Hematopoietic multipotent progenitor cell treated with erythropoietin and hydrocortisone succinate and interleukin-3 and kit ligand, for 17 days (in vitro differentiated cells): ENCODE data around the gene TMEM100.

Experiments
- DNase-seq: peaks from one replicate; pipeline ENCODE4 v3.0.0-alpha.2; 2015; ENCODE audit warnings: low spot score

TMEM100 gene

DNA sequence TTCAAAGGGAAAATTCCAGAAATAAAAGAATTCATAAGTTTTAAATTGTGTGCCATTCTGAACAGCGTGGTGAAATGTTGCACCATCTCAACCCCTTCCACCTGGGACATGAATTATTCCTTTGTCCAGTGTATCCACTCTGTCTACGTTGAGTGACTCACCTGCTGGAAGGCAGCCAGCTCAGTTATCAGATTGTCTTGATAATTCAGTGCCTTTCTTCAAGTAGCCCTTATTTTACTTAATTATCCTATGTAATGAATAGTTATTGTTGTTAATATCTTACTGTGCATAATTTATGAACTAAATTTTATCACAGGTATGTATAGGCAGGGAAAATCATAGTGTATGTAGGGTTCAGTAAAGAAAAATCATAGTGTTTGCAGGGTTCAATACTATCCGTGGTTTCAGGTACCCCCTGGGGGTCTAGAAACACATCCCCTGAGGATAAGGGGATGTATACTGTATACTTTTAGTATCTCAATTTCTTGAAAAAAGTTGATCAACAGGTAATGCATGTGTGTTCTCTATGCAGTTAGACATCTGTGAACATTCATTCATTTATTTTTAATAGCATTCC is 20.5 kb upstream of the TMEM100 start:
- DNase-seq = no peak

DNA sequence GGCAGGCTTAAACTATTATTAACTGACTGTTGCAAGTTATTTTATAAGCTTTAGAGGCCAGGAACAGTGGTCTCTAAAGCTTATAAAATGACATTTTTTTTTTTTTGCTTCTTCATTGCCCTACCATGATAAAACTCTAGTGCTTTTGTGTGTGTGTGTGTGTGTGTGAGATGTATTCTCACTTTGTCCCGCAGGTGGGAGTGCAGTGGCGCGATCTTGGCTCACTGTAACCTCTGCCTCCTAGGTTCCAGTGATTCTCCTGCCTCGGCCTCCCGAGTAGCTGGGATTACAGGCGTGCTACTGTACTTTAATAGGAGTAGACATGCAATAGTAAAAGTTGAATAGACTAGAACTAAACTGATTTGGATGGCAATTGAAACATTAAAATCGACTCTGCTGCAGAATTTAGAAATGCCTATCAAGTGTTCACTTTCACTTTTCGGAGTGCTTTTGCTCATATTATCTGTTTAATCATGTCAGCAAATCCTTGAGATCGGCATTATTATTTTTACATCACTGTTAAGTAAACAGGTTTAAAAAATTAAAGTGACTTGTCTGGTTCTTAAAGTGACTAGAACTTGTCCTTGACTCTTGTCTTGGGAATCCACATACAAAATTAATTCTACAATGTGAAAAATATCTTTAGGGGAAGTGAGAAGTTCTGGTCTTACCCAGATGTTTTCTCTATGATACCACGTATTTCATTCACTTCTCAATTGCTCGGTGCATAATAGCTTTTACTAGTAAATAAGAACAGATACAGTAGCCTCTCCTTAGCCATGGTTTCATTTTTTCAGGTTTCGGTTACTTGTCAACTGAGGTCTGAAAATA is 19.8 kb upstream of the TMEM100 start:
- no peak for DNase-seq

DNA sequence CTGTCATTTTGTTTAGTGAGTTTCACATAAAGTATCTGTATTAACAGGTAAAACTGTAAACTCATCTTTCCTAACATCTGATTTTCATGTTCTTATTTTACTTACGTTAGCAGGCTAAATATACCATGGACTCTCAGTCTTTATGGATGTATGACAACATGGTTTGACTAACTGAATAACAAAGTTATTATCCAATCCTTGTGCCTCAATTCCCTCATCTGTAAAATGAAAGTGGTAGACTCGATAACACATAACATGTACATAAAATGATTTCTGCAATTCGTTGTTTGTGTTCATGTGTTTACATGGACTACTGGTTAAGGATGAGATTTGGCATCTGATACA is 18.7 kb upstream of the TMEM100 start:
- DNase-seq = no peak

DNA sequence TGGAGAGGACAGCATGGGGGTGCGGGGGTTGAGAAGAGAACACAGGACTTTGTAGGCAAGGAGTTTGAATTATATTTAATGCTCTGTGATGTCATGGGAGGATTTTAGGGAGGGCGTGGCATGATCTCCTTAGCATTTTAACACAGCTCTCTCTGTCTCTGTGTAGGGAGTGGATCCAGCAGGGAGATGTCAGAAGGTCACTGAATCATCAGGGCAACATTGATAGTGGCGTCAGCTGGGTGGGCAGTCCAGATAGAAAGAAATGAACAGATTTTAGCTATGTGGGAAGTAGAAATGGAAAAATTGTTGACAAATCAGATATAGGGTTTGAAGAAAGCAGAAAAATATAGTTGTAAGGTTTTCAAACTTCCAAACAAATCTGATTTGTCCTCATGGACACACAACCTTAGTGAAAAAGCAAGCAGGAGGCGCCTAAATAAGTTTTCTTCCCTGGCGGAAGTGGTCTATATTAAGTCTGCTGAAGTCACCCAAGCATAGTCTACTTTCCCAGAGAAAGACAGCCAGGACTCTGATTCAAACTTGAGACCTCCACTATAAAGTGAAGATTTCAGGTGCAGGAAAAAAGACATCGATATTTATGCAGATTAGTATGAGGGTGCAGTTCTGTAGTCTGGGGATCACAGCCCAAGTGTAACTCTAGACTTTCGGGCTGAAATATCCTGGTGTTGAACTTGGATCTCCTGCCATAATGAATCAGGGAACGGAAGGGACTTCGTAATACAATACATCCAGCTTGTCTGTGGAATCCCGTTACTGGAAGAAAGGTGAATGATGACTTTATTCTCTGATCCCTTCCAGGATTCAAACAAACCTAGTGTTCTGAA is 18.1 kb upstream of the TMEM100 start:
- no peak for DNase-seq

DNA sequence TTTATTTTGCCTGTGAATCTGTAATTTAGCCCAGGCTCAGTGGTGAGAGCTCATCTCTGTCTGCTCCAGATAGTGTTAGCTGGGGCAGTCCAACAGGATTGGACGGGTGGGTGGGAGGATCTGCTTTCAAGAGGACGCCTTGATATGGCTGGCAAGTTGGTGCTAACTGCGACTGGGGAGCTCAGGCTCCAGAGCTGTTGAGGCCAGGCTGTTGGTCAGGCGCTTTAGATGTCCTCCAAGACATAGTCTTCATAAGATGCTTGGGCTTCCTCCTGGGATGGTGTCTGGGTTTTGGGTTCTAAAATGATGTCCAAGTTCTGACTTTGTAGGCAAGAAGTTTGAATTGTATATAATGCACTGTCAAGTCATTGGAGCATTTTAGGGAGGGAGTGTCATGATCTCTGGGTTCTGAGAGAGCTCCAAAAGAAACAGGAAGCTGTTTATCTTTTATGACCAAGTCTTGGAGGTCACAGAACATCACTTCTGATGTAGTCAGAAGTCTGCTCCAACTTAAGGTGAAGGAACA is 15.4 kb upstream of the TMEM100 start:
- peak; percentile 42 for DNase-seq

DNA sequence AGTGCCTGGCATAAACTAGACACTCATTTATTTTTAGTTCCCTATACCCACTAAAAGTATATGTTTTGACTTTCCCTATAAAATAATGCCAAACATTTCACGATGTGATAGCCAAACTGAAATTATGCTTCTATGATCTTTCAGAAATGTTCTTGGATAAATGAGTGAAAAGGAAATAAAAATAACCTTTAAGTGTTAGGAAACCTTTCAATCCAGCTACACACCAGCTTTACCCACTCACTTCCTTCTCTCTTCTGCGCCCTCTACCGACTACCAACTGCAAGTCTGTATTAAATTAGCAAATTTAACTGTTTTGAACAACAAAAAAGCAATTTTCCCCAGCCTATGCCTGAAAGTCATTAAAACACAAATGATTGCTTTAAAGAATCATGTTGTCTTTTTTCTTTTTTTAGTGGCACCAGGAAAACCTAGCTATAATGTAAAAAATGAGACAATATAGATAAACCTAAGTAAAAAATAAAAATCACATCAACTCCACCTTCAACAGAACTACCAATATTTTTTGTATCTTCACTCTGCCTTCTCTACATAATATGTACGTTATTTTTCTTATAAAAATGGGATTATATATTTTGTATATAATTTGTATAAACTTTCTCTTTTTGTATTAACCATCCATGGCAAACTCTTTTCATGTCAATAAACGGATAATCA is 13.2 kb upstream of the TMEM100 start:
- DNase-seq = peak; percentile 43

DNA sequence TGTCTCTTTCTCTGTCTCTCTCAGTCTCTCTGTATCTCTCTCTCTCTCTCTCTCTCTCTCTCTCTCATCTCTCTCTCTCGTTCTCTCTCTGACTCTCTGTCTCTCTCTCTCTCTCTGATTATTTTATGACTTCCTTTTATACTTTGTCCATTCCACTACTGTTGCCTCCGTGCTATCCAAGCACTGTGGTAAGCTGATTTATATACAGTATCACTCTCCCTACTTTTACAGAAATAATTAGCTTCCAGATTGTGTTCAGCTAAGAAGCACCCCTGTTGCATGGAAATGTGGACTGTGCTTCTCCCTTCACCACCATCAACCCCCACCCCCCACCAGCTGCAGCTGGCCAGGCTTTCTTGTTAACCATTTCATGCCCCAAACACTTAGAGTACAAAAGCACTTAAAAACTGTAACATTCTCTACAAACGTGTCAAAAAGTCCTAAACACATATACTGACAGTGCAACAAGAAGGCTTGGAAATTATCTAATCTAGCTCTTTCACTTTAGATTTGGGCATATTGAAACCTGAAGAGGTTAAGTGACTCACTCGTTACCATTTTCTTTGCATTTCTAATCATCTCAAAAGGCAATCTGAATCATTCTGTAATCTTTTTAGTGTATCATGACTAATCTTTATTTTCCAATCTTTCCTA is 11.6 kb upstream of the TMEM100 start:
- DNase-seq = no peak

DNA sequence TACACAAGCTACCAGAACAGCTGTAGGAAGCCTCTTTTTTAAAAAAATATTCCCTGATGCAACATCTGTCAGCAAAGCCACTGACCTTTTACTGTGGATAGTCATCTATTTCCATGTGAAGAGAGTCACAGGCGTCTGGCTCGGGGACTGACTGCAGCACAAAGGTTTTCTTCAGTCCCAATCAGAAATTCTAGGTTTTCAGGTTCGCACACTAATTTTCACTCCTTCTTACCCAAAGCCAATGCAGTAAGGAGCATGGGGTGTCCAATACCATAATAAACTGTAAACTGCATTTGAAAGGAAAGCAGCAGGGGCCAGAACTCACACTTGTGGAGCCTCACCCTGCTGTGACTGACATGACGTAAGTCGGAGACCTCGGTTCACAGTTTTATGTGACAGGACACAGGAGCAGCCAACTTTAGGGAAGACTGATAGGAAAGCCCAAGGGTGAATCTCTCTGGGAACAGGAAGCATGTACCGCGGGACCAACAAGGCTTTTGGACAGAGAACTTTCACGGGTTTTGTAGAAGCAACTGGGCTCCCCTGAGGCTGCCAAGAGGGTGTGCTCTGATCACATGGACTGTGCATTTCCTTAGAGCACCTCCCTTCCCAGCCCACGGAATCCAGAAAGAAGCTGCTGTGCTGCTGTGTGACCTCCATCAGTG is 9.1 kb upstream of the TMEM100 start:
- DNase-seq = no peak

DNA sequence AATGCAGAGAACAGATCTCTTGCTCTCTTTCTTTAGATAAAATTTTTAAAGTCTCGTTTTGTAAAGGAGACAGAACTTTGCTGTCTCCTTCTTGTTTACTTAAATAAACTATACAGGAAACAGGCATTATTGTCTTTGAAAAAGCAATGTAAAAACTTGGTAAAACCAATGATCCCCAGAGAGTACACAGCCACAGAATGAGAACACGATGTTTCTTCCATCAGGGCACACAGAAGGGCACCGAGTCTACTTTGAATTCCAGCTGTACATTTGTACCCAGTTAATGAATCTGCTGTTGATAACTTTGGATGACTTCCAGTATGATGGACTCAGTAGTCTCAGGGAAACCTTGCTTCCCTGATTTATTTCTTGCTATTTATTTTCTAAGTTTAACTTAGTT is 8.1 kb upstream of the TMEM100 start:
- no peak for DNase-seq

DNA sequence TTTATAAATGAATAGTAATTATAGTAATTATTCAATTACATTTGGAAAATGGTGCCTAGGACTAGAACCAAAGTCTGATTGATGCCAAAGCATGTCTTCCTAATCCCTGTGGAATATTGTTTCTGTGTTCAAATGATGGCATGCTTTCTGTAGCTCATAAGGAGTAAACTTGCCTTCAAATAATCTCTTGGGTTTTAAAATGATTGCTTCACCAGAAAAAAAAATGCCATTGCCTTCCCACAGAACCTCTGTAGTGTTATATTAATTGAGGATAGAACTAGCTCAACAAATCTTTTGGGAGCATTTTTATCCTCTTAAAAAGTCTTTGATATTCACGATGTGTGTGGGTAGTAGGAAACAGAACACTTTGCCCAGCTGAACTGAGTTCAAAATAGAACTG is 7.7 kb upstream of the TMEM100 start:
- DNase-seq = no peak

DNA sequence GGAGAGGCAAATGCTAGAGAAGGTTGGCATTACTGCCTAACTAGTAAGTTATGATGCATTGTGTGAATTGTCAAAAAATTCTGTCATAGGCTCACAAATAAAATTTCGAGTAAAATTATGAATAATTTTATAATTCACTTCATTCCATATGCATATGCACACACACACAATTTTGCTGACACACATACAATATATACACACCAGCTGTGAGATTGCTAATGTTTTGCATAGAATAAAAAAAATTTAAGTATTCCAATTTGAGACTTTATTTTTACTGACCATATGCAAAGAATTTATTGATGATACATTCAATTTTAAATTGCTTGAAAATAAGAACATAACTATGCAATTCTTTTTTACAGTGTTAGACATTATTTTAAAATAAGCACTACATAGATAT is 6.8 kb upstream of the TMEM100 start:
- DNase-seq = no peak

DNA sequence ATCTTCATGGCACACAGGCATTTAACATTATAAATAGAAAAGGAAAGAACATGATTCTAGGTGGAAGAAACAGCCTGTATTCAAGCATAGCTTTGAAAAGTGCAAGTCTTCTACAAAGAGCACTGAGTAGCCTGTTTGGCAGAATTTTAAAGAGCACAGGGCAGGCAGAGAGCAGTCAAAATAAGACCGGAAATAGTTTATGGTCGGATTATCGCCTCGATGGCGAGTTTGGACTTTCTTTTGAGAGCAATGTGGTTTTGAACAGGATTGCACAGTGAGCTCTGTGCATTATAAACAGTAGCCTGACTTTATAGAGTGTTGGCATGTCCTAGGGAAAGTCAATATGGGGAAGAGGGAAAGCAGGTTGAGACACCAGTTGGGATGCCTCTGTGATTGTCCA is 6.2 kb upstream of the TMEM100 start:
- DNase-seq = no peak

DNA sequence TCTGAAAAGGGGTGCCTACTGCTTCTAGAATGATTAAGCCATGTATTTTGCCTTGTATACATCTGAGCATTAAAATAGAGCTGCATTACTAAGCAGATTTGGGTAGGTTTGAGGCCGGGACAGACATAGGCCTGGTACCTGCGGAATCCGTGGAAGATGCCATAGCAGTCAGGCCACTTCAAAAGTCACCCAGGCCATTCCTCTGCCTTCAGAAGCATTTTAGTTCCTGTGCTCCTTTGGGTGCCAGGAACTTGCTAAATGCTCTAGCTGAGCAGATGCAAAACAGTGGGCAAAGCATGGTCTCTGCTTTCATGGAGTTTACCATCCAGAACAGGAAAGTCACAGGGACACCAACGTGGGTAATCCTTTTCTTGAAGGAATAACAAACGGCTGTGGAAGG is 5.7 kb upstream of the TMEM100 start:
- DNase-seq = no peak

DNA sequence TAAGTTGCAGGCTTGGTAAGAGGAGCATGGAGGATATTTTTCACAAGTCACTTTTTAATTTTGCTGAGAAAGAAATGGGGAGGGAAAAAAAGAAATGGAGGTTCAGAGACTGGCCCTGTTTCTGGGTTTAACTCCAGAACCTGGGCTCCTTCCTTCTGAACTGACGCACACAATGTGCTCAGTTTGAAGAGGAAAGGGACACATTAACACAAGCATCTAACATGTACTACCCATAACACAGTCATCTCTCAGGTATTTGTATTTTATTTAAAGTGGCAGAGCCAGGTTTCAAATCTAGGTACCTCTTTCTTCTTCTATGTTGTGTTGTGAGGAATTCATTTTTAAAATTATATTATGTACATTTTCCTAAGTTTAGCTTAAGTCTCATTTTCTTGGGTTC is 5.3 kb upstream of the TMEM100 start:
- DNase-seq = no peak

DNA sequence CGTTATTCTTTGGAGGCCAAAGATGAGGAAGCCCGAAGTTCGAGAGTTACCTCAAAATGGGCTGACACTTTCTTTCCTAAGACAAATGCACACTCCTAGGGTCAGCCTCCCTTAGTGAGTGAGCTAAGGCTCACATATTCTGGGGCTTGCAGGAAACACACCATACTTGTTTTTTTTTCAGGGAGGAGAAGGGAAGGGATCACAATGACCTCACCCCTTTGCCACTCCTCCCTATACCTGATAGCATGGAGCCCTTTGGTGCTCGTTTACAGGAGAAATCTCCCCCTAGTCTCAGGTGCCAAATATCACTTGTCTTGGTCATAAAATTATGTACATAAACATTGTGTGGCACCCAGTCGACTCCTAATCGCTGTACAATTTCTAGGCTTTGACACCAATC is 4.6 kb upstream of the TMEM100 start:
- DNase-seq = no peak

DNA sequence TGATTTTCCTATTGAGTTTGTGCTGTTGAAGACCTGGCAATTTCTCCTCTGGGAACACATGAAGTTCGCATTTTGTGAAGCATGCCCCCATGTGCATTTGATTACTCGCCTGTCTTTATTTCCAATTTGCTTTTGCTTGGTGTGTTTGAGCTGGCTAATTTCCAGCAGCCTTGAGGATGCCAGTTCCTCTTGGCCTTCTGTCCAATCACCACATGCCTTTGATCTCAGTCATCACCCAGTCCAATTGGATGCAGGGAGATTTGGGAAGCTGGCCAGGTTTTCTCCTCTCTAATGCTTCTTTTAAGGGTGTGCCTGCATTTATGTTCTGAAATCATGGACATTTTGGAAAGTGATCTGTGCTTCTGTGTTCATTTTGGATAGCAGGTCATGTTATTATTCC is 3.8 kb upstream of the TMEM100 start:
- no peak for DNase-seq

DNA sequence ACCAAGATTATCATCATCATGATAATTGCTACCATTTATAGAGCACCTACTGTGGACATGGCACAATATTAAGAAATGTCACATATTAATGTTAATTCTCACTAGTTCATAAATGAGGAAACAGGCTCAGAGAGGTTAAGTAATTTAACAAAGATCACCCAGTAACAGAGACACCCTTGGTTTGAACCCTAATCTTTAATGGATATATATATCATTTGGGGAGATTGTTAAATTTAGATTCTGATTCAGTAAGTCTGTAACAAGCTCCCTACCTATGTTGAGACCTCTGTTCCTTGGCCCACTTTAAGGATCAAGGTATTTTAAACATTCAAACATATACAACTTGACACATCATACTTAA is 804 bp upstream of the TMEM100 start:
- no peak for DNase-seq

DNA sequence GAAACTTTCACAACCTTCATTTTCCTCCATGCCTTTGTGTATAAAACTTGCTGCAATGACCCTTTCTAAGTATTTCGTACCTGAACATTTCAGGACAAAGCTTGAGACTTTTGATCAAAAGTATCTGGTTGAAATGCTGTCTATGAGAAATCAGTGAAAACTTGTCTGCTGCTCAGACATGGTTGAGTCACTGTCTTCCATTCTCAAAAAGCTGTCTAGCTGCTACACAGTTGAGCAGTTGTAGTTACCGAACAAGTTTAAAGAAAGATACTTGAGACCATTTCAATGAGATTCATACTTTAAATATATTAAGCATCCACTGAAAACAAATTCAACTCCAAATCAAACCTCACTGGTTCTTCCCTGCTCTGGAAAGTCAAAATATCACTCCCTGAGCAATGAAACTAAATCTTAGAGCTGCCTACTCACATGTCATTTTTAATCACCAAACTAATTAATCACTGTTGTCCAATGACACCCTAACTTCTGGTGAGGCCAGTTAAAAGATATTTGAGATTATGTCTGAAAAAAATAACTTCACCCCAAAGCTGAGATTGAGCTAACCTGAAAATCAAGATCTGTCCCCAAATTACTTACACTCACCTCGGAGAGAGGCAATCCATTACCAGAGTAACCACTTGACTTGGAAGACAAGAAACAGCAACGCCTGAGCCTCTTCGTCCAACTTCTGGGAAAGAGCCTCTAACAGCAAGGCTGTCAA is 488 bp downstream of the TMEM100 start:
- no peak for DNase-seq

DNA sequence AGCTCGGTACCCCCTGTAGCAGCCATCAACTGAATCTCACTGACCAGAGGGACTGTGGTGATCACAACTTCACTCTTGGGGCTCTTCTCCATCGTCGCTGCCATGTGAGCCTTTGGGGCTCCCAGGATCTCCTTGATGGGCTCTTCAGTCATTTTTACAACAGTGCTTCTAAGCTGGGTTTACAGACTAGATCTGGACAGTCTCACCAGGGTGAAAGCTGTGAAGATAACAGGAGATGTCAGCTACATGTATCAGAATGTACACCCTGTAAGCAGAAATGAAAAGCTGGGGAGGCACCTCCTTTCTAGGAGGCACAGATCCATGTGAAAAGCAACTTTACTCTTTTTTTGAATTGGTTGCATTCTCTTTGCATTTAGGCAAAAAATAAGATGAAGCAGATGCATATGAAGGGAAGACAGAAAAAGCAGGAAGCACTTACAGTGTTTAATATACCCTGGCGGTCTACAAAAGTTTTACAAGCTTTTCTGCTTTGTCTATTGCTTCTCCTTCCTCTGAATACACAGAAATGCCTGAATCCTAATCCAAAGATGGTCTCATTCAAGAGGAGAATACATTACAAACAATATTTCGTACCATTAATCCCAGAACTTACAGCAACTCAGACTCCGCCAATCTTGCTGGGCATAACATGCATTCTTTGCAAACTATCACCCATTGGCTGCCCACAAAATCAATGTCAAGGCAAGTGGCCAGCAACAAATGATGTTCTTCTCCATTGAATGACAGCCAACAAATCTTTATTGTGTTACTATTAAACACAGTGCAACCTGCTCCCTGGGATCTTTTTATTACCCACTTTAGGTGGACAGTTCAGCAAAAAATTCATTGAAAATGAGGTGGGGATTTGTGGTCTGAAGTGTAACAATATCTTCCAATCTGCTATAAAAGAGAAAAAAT is 1.5 kb downstream of the TMEM100 start:
- DNase-seq = no peak
